Measurements from ENCODE around the gene OXSM.

Gene OXSM

GRCh38 chr3:25789596-25790556, at the start of gene OXSM:
OXSM (plus strand) TSS chr3:25790090; CDS start chr3:25791021, 931 bp downstream.
- peak; percentile 89 for DNase-seq (ENCODE audit: low read depth)

- no peak for DNase-seq (ENCODE audit: low read depth)
Observed at GRCh38 chr3:25744470-25744869, 45.4 kb upstream of the OXSM start.

GRCh38 chr3:25747033-25747432, 42.9 kb upstream of the OXSM start:
- no peak for DNase-seq (ENCODE audit: low read depth)

DNA sequence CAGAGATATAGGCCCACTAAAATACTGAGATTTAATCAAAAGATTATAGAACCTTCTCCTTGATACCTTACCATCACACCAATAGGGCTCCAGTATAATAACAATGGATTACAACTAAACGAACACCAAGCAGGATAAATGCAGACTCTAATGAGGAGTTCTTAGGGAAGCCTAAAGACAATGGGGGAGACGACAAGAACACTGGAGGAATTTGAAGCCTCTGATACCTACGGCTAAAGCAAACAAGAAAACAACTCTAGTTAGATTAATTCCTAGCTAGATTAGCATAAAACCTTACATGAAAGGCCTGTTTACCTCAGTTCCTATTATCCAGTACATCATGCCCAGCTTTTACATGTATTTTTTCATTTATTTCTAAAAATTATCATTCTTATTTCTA, 41.7 kb upstream of the OXSM start:
- no peak for DNase-seq (ENCODE audit: low read depth)

GRCh38 chr3:25749031-25749581, 40.8 kb upstream of the OXSM start:
- DNase-seq (ENCODE audit: low read depth) = no peak

DNA sequence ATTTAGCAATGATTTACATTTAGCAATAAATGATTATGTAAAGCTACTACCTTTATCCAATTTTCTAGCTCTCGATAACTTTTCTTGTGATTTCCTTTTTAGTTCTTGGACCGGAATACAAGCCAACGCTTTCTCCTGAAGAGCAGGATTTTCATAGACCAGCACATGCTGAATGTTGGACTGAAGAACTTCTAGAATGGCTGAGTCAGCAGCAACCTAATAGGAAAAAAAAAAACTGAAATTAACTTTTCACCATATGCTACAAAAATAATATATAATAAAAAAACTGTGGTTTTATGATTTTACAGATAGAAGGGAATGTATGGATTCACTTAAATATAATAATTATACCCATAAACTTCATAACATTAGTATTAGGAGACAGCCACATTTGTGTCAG, 38.8 kb upstream of the OXSM start:
- DNase-seq (ENCODE audit: low read depth) = no peak

DNA sequence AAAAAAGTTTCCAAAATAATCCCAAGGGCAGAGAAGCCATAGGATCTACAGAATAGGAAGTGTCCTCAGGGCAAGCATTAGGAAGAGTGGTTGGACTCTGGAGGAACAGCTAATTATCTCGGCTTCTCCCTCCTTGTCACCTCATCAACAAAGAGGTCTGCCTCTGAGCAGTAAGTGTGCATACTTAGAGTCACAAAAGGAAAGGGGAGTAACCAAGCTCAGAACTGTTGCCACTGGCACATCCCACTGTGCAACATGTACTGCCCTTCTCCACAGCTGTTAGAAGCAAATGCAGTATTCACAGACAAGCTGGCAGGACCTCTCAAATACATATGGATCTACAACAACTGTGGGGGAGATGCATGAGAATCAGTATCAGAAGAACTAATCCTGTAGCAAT, 38.2 kb upstream of the OXSM start:
- no peak for DNase-seq (ENCODE audit: low read depth)

DNA sequence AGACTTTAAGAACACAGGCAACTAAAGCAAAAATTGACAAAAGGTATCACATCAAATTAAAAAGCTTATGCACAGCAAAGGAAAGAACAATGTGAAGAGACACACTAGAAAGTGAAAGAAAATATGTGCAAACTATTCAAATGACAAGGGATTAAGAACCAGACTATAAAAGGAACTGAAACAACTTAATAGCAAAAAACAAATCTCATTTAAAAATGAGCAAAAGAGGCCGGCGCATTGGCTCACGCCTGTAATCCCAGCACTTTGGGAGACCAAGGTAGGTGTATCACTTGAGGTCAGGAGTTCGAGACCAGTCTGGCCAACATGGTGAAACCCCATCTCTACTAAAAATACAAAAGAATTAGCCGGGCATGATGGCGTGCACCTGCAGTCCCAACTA, 21.0 kb upstream of the OXSM start:
- DNase-seq (ENCODE audit: low read depth) = no peak

DNA sequence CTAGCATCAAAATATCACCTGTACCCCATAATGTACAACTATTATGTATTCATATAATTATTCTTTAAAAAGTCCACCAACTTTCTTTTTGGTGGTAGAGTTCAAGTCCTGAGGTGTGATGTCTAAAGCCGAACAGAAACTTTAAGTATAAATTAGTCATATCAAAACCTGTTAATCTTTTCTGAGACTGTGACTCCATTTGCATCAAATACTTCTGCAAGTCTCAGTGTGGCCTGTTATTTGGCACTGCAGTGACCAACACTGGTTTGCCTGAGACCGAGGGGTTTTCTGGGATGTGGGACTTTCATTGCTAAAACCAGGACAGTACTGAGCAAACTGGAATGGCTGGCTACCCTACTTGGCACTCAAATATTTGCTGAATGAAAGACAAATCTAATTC, 14.0 kb upstream of the OXSM start:
- DNase-seq (ENCODE audit: low read depth) = no peak

DNA sequence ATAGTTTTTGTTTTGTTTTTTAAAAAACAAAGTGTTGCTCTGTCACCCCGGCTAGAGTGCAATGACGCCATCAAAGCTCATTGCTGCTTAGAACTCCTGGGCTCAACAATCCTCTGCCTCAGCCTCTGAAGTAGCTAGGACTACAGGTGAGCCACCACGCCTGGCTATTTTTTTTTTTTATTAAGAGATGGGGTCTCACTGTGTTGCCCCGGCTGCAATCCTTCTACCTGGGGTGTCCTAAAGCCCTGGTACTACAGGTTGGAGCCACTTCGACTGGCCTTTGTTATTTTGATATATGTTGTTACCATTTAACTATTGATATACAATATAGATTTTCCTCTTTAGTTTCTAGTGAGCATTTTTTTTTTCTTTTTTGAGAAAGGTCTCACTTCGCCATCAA, 9.3 kb upstream of the OXSM start:
- no peak for DNase-seq (ENCODE audit: low read depth)

DNA sequence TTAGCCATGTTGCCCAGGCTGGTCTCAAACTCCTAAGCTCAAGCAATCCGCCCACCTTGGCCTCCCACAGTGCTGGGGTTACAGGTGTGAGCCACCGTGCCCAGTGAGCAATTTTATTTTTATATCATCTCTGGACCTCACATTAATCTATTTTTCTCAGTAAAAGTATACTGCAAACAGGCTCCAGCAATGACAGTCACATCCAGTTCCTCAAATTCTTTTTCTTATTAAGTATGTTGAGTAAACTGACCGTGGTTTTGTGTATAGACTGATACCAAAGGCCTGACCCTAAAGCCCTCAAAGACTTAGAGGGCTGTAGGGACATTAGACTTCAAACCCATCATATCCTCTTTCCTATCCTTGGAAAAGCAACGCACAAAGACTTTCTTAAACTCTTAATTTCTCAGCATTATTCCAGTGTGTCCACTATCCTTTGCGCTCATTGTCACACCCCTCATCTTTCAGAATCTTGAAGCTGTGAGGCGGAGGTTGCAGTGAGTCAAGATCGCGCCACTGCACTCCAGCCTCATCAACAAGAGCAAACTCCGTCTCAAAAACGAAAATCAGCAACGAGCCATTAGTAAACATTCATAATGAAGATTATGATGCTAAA, 8.6 kb upstream of the OXSM start:
- no peak for DNase-seq (ENCODE audit: low read depth)

GRCh38 chr3:25781758-25782594, 7.9 kb upstream of the OXSM start:
- no peak for DNase-seq (ENCODE audit: low read depth)

GRCh38 chr3:25782636-25782937, 7.3 kb upstream of the OXSM start:
- DNase-seq (ENCODE audit: low read depth) = no peak

GRCh38 chr3:25782938-25783660, 6.8 kb upstream of the OXSM start, which contains the start of gene NGLY1:
NGLY1 (minus strand) TSS chr3:25783443; CDS start chr3:25783390, 53 bp downstream.
- peak; percentile 71 for DNase-seq (ENCODE audit: low read depth)

DNA sequence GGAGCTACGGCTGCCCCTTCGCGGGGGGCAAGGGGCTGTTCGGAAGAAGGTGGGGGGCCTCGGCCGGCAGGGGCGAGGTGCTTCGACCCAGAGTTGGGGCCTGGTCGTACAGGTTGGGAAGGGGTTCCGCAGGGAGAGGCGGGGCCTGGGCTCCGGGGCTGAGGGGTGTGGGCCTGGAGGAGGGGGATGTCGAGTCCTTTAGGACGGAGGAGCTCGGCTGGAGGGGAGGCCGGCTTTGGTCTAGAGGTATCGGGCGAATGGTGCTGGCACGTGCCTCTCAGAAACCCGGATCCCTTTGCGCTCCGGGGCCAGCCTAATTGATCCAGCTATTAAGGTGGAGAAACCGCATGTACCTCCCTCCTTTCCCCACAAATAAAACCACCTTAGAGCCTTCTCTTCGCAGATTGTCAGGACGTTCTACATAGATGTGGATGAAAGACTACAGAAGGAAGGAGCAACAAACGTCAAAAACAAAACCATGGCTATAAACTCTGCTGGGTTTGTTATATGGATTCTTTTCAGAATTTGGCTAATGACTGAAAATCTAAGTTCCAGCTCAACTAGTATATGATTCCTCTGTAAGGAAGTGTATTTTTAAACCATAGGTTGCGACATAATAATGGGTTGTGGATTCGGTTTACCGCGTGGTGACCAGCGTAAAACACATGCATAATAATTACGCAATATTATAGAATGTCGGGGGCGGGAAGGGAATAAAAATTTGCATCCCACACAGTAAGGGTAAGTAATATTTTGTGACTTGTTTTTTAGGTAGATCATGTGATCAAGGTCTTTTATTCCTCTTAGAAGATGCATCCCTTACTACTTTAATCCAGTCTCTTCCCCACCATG, 6.0 kb upstream of the OXSM start:
- DNase-seq (ENCODE audit: low read depth) = no peak

DNA sequence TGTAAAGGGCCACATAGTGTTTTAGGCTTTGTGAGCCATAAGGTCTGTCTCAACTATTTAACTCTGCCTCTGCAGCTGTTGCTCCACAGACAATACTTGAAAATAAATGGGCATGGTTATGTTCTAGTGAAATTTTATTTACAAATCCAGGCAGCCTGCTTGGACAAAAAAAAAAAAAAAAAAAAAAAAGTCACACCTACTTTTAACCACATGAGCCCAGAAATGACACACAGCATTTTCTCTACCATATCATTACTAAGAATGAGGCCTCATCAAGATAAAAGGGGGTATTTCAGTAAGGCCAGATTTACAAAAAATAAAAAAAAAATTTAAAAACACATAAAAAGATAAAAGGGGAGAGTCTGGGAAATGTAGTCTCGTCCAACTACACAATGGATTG, 4.9 kb upstream of the OXSM start:
- no peak for DNase-seq (ENCODE audit: low read depth)

GRCh38 chr3:25785826-25786225, 4.1 kb upstream of the OXSM start:
- no peak for DNase-seq (ENCODE audit: low read depth)

DNA sequence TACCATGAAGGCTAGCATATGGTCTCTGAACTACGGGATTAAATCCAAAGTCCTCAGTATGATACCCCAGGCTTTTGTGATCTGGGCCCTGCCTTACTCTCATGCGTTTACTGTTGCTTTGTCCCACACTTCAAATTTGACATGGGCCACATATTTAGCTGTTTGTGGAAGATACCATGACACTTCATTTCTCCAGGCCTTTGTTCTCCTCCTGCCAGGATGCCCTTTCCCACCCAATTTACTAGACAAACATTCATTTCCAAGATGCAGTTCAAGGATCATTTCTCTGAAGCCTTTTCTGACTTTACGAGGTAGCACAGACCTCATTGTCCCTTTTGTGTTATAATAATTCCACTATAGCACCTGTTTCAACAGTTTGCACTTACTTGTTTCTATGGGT, 2.2 kb upstream of the OXSM start:
- no peak for DNase-seq (ENCODE audit: low read depth)

DNA sequence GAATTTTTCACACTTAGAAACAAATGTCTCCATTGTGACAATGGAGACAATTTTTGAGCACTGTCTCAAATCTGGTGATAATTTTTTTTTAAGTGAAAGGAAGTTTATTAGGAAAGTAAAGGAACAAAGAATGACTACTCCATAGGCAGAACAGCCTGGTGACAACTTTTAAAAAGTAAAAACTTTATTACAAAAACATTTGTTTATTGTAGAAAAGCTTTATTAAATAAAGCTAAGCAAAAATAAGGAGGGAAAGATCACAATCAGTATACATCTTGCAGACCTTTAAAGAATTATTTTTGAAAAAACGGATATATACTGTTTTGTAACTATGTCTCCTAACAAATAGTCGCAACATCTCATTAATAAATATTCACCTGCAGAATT, 688 bp upstream of the OXSM start:
- DNase-seq (ENCODE audit: low read depth) = no peak

DNA sequence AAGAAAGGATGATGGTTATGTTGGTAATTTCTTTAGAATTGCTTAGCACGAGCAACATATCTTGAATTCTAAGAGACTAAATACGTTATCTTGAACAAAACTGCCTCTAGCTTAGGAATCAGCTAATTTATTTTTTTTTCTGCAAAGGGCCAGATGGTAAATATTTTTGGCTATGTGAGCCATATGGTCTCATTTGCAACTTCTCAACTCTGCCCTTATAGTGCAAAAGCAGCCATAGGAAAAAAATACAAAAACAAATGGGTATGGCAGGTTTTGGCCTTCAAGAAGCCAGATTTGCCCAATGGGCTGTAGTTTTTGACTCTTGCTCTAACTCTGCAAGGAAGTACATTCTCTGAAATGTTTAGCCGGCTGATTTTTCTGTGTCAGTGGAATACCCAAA, 11.9 kb downstream of the OXSM start:
- no peak for DNase-seq (ENCODE audit: low read depth)

DNA sequence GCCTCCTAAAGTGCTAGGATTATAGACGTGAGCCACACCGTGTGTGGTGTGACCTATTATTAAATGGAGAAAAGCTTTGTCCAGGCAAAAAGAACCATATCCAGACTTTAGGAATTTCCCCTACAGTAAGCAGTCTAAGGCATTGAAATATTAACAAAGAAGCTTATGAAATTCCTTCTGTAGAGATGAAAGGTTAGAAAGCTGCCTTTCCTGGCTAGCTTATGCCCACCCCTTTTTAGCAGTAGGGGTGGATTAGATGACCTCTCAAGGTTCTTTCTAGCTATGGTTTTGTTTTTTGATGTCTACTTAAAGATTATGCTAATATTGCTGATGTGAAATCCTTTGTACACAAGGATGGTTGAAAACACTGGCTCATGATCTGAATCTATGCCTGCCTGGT, 13.9 kb downstream of the OXSM start:
- no peak for DNase-seq (ENCODE audit: low read depth)
